ENCODE results near the gene PIGB. TPM values are rescaled to one million over a fixed set of nuclear protein-coding genes. Genes with fewer than 3 reads are reported as not detected.

PIGB gene
- total RNA-seq, 1 donor: 20.3 TPM

- no peak for DNase-seq (ENCODE audit: low read depth)
- H3K4me3 ChIP-seq (ENCODE audit: low read depth, low read length): no peak overlapping the region
- no peak for TF ChIP-seq CTCF (IDR thresholded peaks at IDR 0.05; ENCODE audit: insufficient read depth, low read depth, low read length)
These were observed 18.1 kb downstream of the PIGB start for GRCh38 chr15:55337160-55337559.

GRCh38 chr15:55343168-55343567, 24.1 kb downstream of the PIGB start:
- TF ChIP-seq CTCF (IDR thresholded peaks at IDR 0.05; ENCODE audit: insufficient read depth, low read depth, low read length): no peak
- no peak overlapping the region for H3K4me3 ChIP-seq (ENCODE audit: low read depth, low read length)
- no peak for DNase-seq (ENCODE audit: low read depth)

GRCh38 chr15:55344206-55344605, 25.2 kb downstream of the PIGB start:
- no peak overlapping the region for H3K4me3 ChIP-seq (ENCODE audit: low read depth, low read length)
- no peak for DNase-seq (ENCODE audit: low read depth)
- no peak for TF ChIP-seq CTCF (IDR thresholded peaks at IDR 0.05; ENCODE audit: insufficient read depth, low read depth, low read length)

DNA sequence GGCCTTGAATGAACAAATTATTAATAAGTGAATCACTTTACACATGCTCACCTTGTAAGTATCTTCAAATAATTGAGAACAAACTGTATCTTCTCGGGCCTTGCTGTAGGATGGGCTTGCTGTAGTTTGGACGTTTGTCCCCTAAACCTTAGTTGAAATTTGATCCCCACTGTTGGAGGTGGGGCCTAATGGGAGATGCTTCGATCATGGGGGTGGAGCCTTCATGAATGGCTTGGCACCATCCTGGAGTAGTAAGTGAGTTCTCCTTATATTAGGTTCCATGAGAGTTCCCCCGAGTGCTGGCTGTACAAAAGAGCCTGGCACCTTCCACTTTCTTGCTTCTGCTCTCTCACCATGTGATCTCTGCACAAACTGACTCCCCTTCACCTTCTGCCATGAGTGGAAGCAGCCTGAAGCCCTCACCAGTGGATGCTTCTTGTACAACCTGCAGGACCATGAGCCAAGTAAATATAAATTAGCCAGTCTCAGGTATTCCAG, 29.3 kb downstream of the PIGB start:
- no peak overlapping the region for H3K4me3 ChIP-seq (ENCODE audit: low read depth, low read length)
- DNase-seq (ENCODE audit: low read depth): no peak
- TF ChIP-seq CTCF (IDR thresholded peaks at IDR 0.05; ENCODE audit: insufficient read depth, low read depth, low read length): no peak

GRCh38 chr15:55349282-55349681, 30.3 kb downstream of the PIGB start:
- H3K4me3 ChIP-seq (ENCODE audit: low read depth, low read length): no peak overlapping the region
- no peak for DNase-seq (ENCODE audit: low read depth)
- TF ChIP-seq CTCF (IDR thresholded peaks at IDR 0.05; ENCODE audit: insufficient read depth, low read depth, low read length): no peak

- no peak for DNase-seq (ENCODE audit: low read depth)
- no peak for TF ChIP-seq CTCF (IDR thresholded peaks at IDR 0.05; ENCODE audit: insufficient read depth, low read depth, low read length)
- H3K4me3 ChIP-seq (ENCODE audit: low read depth, low read length): no peak overlapping the region
These were observed 34.0 kb downstream of the PIGB start for GRCh38 chr15:55353025-55353424.

- no peak overlapping the region for H3K4me3 ChIP-seq (ENCODE audit: low read depth, low read length)
- TF ChIP-seq CTCF (IDR thresholded peaks at IDR 0.05; ENCODE audit: insufficient read depth, low read depth, low read length): no peak
- DNase-seq (ENCODE audit: low read depth): no peak
These were observed 38.1 kb downstream of the PIGB start for GRCh38 chr15:55356985-55357585.
